Endothelial cell of umbilical vein (primary cell): ENCODE measurements around the gene FBXL13.

Experiments used
- CTCF ChIP-seq, 2 donors: IDR thresholded peaks; 1 replicate in 1 of 2; 2 replicates in 1 of 2; pipeline ENCODE4 v1.5.1; 2011; ENCODE audit warnings: low read length in 2 of 2, mild to moderate bottlenecking in 2 of 2, moderate library complexity in 2 of 2, control low read depth in 1 of 2, inconsistent platforms in 1 of 2, low read depth in 1 of 2; ENCODE audit not compliant: insufficient read depth in 1 of 2; ENCODE audit errors: extremely low read depth in 1 of 2
- MAX ChIP-seq: IDR thresholded peaks from 2 replicates; pipeline ENCODE4 v1.6.1; 2011; ENCODE audit not compliant: insufficient read depth, insufficient read length
- MYC ChIP-seq: IDR thresholded peaks from one replicate; pipeline ENCODE4 v1.6.1; 2011; ENCODE audit warnings: mild to moderate bottlenecking, low read depth, low read length

GRCh38 chr7:102913826-102914225 is 160.8 kb downstream of the FBXL13 start:
- TF ChIP-seq MAX: no peak
- no peak for TF ChIP-seq CTCF (IDR thresholded peaks at IDR 0.05; ENCODE audit: extremely low read depth in 1 of 2, insufficient read depth in 1 of 2, low read depth in 1 of 2, low read length in 2 of 2)
- TF ChIP-seq MYC: no peak
